HepG2 (cell line): ENCODE measurements around the gene HOXB2. TPM values are rescaled to one million over a fixed set of nuclear protein-coding genes. Genes with fewer than 3 reads are reported as not detected.
"Not testable (repeated sequence)": the region's sequence is repeated elsewhere in the genome, so short reads cannot be mapped to it uniquely, and the experiment has no call there.

Experiments
- ATAC-seq: fragments of 200-7000 bp; cut with Tn5 transposase; 3 replicates; pipeline ENCODE4 v1.9.1; 2020; ENCODE audit warnings: mild to moderate bottlenecking, moderate library complexity
- BruUV-seq: library from RNA; stranded (reverse); fragments of 400-500 nt; replicated peaks from 2 replicates; lab custom pipeline; 2021; lab: Mats Ljungman, UMichigan
- CTCF ChIA-PET: fragments of 300-600 bp; formaldehyde crosslinking; extraction: SDS; loops from one replicate; lab custom pipeline; 2021; ENCODE audit warnings: low total read pairs, inconsistent platforms, low intra/inter-chr PET ratio; lab: Yijun Ruan, JAX
- POLR2A ChIA-PET: fragments of 350-600 bp; sonication (Branson Sonifier 250); formaldehyde crosslinking; loops from one replicate; lab custom pipeline; 2020; ENCODE audit warnings: antibody characterized with exemption, inconsistent platforms; lab: Yijun Ruan, JAX
- DNase-seq: peaks from one replicate; pipeline ENCODE4 v3.0.0-alpha.2; 2015; ENCODE audit warnings: low spot score
- FAIRE-seq: peaks from 3 replicates; lab custom pipeline; 2011; peaks lifted over from hg19 to GRCh38; lab: Jason Lieb, UNC
- H2AFZ ChIP-seq: one replicate; pipeline ENCODE4 v1.6.1; 2011; ENCODE audit warnings: low read length, inconsistent platforms
- H3K27ac ChIP-seq: fragments of 300-600 bp; 3 replicates; pipeline ENCODE4 v1.8.0; 2011; ENCODE audit warnings: mixed run types, mild to moderate bottlenecking, mixed read lengths, low read length, inconsistent platforms; ENCODE audit not compliant: insufficient read depth; ENCODE audit errors: extremely low read length
- H3K27me3 ChIP-seq, 2 experiments: fragments of 200-600 bp in 1 of 2; 2 replicates in 1 of 2; 3 replicates in 1 of 2; pipeline versions ENCODE4 v1.6.0 to v1.8.0; 2011; ENCODE audit warnings: low read length in 2 of 2, mild to moderate bottlenecking in 2 of 2, moderate library complexity in 2 of 2, inconsistent platforms in 1 of 2; ENCODE audit not compliant: insufficient read depth in 2 of 2, control insufficient read depth in 1 of 2
- H3K36me3 ChIP-seq, 2 experiments: fragments of 200-600 bp in 1 of 2; replicated peaks in 1 of 2; 2 replicates in 1 of 2; 3 replicates in 1 of 2; pipeline versions ENCODE4 v1.5.1 to v1.8.0; 2011; ENCODE audit warnings: low read length in 2 of 2, inconsistent platforms in 1 of 2; ENCODE audit not compliant: insufficient read depth in 2 of 2, control insufficient read depth in 1 of 2
- H3K4me1 ChIP-seq: 2 replicates; pipeline ENCODE4 v1.5.1; 2012; ENCODE audit warnings: low read length, inconsistent platforms; ENCODE audit not compliant: insufficient read depth
- H3K4me2 ChIP-seq: 2 replicates; pipeline ENCODE4 v1.6.0; 2011; ENCODE audit warnings: low read depth, low read length, inconsistent platforms
- H3K4me3 ChIP-seq, 3 experiments: fragments of 200-600 bp in 1 of 3; sonication (generic), shearing (Covaris generic) in 1 of 3; replicated peaks in 1 of 3; 2 replicates each; pipeline ENCODE4 v1.5.1; 2011 to 2016; ENCODE audit warnings: low read length in 3 of 3, inconsistent platforms in 2 of 3, low read depth in 2 of 3, mild to moderate bottlenecking in 2 of 3, control low read depth in 1 of 3, mixed read lengths in 1 of 3; ENCODE audit not compliant: insufficient read depth in 1 of 3
- H3K79me2 ChIP-seq: one replicate; pipeline ENCODE4 v1.6.1; 2011; ENCODE audit warnings: low read length, inconsistent platforms; ENCODE audit not compliant: insufficient read depth
- H3K9ac ChIP-seq: 2 replicates; pipeline ENCODE4 v1.6.0; 2011; ENCODE audit warnings: mild to moderate bottlenecking, low read depth, low read length, inconsistent platforms; ENCODE audit not compliant: insufficient read depth
- H3K9me3 ChIP-seq: 2 replicates; pipeline ENCODE4 v1.5.1; 2012; ENCODE audit warnings: mild to moderate bottlenecking, low read length
- H4K20me1 ChIP-seq: 2 replicates; pipeline ENCODE4 v1.6.0; 2011; ENCODE audit warnings: inconsistent platforms, mild to moderate bottlenecking, low read length, moderate library complexity; ENCODE audit not compliant: insufficient read depth
- HNF4G ChIP-seq, 2 experiments: sonication (generic) in 1 of 2; formaldehyde crosslinking in 1 of 2; IDR thresholded peaks; 2 replicates each; pipeline versions ENCODE4 v1.4.0 to v1.6.1; 2011 to 2020; ENCODE audit warnings: borderline replicate concordance in 2 of 2, low read depth in 2 of 2, mild to moderate bottlenecking in 2 of 2, low read length in 1 of 2, missing genetic modification reagents in 1 of 2, moderate library complexity in 1 of 2
- KDM1A ChIP-seq: IDR thresholded peaks from 2 replicates; pipeline ENCODE4 v1.6.1; 2016; ENCODE audit warnings: missing compliant biosample characterization
- MXD1 ChIP-seq: sonication (generic); formaldehyde crosslinking; IDR thresholded peaks from 2 replicates; pipeline ENCODE4 v1.4.0; 2020; ENCODE audit warnings: mild to moderate bottlenecking, missing genetic modification reagents
- PLRG1 ChIP-seq: fragments of 450-650 bp; conservative IDR thresholded peaks from 2 replicates; pipeline ENCODE4 v1.6.1; 2016
- RBFOX2 ChIP-seq: fragments of 200-400 bp; formaldehyde crosslinking; IDR thresholded peaks from 2 replicates; pipeline ENCODE4 v1.6.1; 2017; ENCODE audit warnings: low read depth, mild to moderate bottlenecking, low read length
- ZBTB1 ChIP-seq: sonication (generic); formaldehyde crosslinking; IDR thresholded peaks from 2 replicates; pipeline ENCODE4 v1.4.0; 2020; ENCODE audit warnings: missing genetic modification reagents, borderline replicate concordance
- ZMYM3 ChIP-seq: sonication (generic); formaldehyde crosslinking; IDR thresholded peaks from 2 replicates; pipeline ENCODE4 v1.5.1; 2020; ENCODE audit warnings: mild to moderate bottlenecking, missing genetic modification reagents
- ZZZ3 ChIP-seq: sonication (generic); formaldehyde crosslinking; IDR thresholded peaks from 2 replicates; pipeline ENCODE4 v1.4.0; 2020; ENCODE audit warnings: missing genetic modification reagents, mild to moderate bottlenecking, borderline replicate concordance
- WGBS: methylation state at CpG from one replicate; pipeline ENCODE4 v1.1.6; 2017; ENCODE audit warnings: low lambda C conversion rate; 5-methylcytosine and 5-hydroxymethylcytosine counted together
- in situ Hi-C: cut with HindIII; loops from 2 replicates; pipeline ENCODE4 v1.10.0; 2017; ENCODE audit warnings: low pct_unique_long_range_greater_than_20kb; ENCODE audit not compliant: extremely low pct_ligation_motif_present
- intact Hi-C: fragments of 100-400 bp; cut with micrococcal nuclease; formaldehyde crosslinking; loops from one replicate; pipeline ENCODE4 v1.10.0; 2022; ENCODE audit not compliant: unreplicated experiment
- polyA plus RNA-seq, 8 experiments: library from polyadenylated mRNA; depleted of rRNA in 3 of 8; stranded (reverse) in 7 of 8; unstranded in 1 of 8; fragments of >200 nt; fragmentation: Illumina TruSeq in 4 of 8; extraction: Trizol in 4 of 8; gene quantifications; 2 replicates each; pipeline versions ENCODE4 v1.2.1 to v1.2.3, GENCODE V29; 2011 to 2016; ENCODE audit warnings: low read depth in 4 of 8, missing spikeins in 1 of 8, mixed read lengths in 1 of 8; ENCODE audit not compliant: insufficient read depth in 1 of 8
- total RNA-seq, 5 experiments: library from RNA; depleted of rRNA; stranded (reverse); fragments of >200 nt; fragmentation: Illumina TruSeq; extraction: Trizol; gene quantifications; 2 replicates each; pipeline ENCODE4 v1.2.3, GENCODE V29; 2016; ENCODE audit warnings: low read depth in 1 of 5

The HOXB2 gene
- total and polyA plus RNA-seq, 2 of the 13 experiments (the other 11 are each of a cell fraction or from before 2014, with no cell fraction given): not detected

GRCh38 chr17:48537316-48537715 lies 7.6 kb downstream of the HOXB2 start:
- no peak for TF ChIP-seq PLRG1
- TF ChIP-seq ZMYM3 (CRISPR knock-in tag): no peak
- TF ChIP-seq ZBTB1: no peak
- TF ChIP-seq RBFOX2: no peak
- TF ChIP-seq ZZZ3: no peak
- TF ChIP-seq KDM1A (CRISPR knock-in tag): no peak
- no peak for TF ChIP-seq MXD1 (CRISPR knock-in tag)
- no peak for TF ChIP-seq HNF4G (IDR thresholded peaks at IDR 0.05; ENCODE audit: borderline replicate concordance, low read depth, low read length)
- TF ChIP-seq HNF4G (CRISPR knock-in tag; IDR thresholded peaks at IDR 0.05; ENCODE audit: borderline replicate concordance, low read depth): no peak
- no peak overlapping the region for H3K9ac ChIP-seq
- H3K36me3 ChIP-seq: no peaks in the 10 kb centered on the region
- H3K79me2 ChIP-seq: no peaks in the 10 kb centered on the region
- H3K4me3 ChIP-seq: no peak overlapping the region
- WGBS: 50% methylated on average over 3 of the region's 3 CpGs
- BruUV-seq: no TSS peak
- no peak overlapping the region for H3K27ac ChIP-seq
- H4K20me1 ChIP-seq: no peaks in the 10 kb centered on the region
- DNase-seq (no peak), FAIRE-seq (no peak), ATAC-seq (no peak)
- in situ Hi-C loops (no loop called here), intact Hi-C loops (no loop called here)
- ChIA-PET POLR2A (no interaction called here), CTCF (no interaction called here)
- H2AFZ ChIP-seq: no peak overlapping the region
- H3K27me3 ChIP-seq: peaks cover 0 to 40% of the 10 kb centered on the region in 2 experiments
- H3K4me1 ChIP-seq: no peaks in the 10 kb centered on the region
- no peak overlapping the region for H3K4me2 ChIP-seq
- H3K9me3 ChIP-seq: no peaks in the 10 kb centered on the region

- CTCF ChIA-PET, BruUV-seq, H3K4me1 ChIP-seq, POLR2A ChIA-PET, H3K79me2 ChIP-seq, FAIRE-seq, DNase-seq, H4K20me1 ChIP-seq, ATAC-seq, H3K27ac ChIP-seq, H3K9me3 ChIP-seq, H3K36me3 ChIP-seq, H3K9ac ChIP-seq, H3K4me2 ChIP-seq, intact Hi-C loops, in situ Hi-C loops, H2AFZ ChIP-seq, H3K4me3 ChIP-seq: not testable (repeated sequence)
- WGBS: 13% methylated on average over 9 of the region's 9 CpGs
- peaks cover 0 to 40% of the 10 kb centered on the region in 2 experiments for H3K27me3 ChIP-seq
Measured at GRCh38 chr17:48535793-48536559, 8.9 kb downstream of the HOXB2 start.
